T-helper 17 cell (primary cell): ENCODE results near the gene INPP4A. TPM values are rescaled to one million over a fixed set of nuclear protein-coding genes. Genes with fewer than 3 reads are reported as not detected.

Experiments
- ATAC-seq: fragments of 150-1000 bp; cut with Tn5 transposase; 2 replicates; pipeline ENCODE4 v1.10.0; 2021; ENCODE audit warnings: mild to moderate bottlenecking, moderate library complexity
- DNase-seq, 3 donors: peaks; one replicate each; pipeline versions ENCODE4 v3.0.0 to v3.0.0-alpha.2; 2020 to 2021
- H3K9me3 ChIP-seq: one replicate; pipeline ENCODE4 v1.7.0; 2013; ENCODE audit warnings: low read length, mild to moderate bottlenecking; ENCODE audit not compliant: control insufficient read depth, poor library complexity, severe bottlenecking
- H3K27ac Mint-ChIP-seq: one replicate; pipeline ENCODE4 v1.8.0; 2022; ENCODE audit warnings: mild to moderate bottlenecking, moderate library complexity, mixed read lengths
- H3K27me3 Mint-ChIP-seq: one replicate; pipeline ENCODE4 v1.8.0; 2022; ENCODE audit warnings: mixed read lengths
- H3K36me3 Mint-ChIP-seq: one replicate; pipeline ENCODE4 v1.8.0; 2022; ENCODE audit warnings: low read depth, mixed read lengths
- H3K4me1 Mint-ChIP-seq: one replicate; pipeline ENCODE4 v1.8.0; 2022; ENCODE audit warnings: mild to moderate bottlenecking, mixed read lengths
- H3K4me3 Mint-ChIP-seq: one replicate; pipeline ENCODE4 v1.8.0; 2022; ENCODE audit warnings: mild to moderate bottlenecking, moderate library complexity, mixed read lengths
- total RNA-seq, 4 donors: library from RNA in 2 of 4; stranded (reverse) in 2 of 4; gene quantifications; one replicate each; pipeline ENCODE4 v1.2.3 and lab custom pipeline; 2022 to 2026

Gene INPP4A
- total RNA-seq, 2 donors from 2014 or later = 109 to 110 TPM

DNA sequence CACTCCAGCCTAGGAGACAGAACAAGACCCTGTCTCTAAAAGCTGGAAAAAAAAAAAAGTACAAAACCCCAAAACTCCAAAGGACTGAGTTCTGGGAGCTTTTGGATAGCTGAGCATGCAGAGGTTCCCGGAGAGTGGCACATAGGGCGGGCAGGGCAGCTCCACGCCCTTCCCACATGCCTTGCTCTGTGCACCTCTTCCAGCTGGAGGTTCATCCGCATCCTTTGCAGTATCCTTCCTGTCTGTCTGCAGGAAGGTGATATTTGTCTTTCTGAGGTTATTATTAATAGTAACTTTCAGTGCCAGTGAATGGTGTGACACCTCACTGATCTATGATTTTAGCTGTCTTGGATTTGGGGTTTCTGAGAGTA is 70.2 kb downstream of the INPP4A start:
- no peak for DNase-seq
- H3K4me1 Mint-ChIP-seq = peaks cover 52% of the 10 kb centered on the region
- ATAC-seq = no peak
- no peak overlapping the region for H3K4me3 Mint-ChIP-seq
- H3K9me3 ChIP-seq = no peaks in the 10 kb centered on the region
- peak overlapping the region; percentile 81 for H3K27ac Mint-ChIP-seq
- no peaks in the 10 kb centered on the region for H3K36me3 Mint-ChIP-seq
- no peaks in the 10 kb centered on the region for H3K27me3 Mint-ChIP-seq

DNA sequence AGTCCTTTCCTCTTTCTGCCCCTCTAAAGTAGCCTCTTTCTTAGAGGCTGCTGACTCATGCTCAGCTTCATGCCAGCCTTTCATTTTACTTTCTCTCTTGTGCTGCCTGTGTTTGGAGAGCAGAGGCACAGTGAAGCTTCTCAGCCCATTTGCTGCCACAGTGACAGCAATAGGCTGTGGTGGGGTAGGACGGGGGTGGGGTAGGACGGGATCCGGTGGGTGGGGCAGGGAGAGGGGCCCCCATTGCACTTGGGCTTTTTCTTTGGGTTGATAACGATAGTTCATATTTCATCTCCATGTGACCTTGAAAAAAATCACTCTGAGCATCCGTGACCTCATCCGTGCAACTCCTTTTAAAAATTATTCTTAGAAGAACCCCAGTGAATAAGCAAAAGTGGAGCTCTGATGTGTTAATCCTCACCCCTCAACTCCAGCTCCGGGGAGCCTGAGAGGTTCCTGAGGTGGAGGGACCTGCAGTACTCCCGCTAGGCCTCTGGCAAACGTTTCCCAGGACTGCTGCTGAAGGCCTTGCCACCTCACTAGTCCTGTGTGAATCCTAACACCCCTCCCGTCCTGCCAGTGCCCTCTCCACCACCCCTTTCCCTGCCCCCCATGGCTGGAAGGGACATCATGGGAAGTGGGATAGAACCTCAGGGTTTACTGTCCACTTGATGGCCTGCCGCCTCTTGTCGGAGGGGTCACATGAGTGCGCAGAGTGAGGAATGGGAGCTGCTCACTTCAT is 70.8 kb downstream of the INPP4A start:
- DNase-seq (no peak), ATAC-seq (no peak)
- H3K36me3 Mint-ChIP-seq = no peaks in the 10 kb centered on the region
- H3K4me3 Mint-ChIP-seq = no peak overlapping the region
- peak overlapping the region; percentile 81 for H3K27ac Mint-ChIP-seq
- H3K9me3 ChIP-seq = no peaks in the 10 kb centered on the region
- peaks cover 48% of the 10 kb centered on the region for H3K4me1 Mint-ChIP-seq
- H3K27me3 Mint-ChIP-seq = no peaks in the 10 kb centered on the region

DNA sequence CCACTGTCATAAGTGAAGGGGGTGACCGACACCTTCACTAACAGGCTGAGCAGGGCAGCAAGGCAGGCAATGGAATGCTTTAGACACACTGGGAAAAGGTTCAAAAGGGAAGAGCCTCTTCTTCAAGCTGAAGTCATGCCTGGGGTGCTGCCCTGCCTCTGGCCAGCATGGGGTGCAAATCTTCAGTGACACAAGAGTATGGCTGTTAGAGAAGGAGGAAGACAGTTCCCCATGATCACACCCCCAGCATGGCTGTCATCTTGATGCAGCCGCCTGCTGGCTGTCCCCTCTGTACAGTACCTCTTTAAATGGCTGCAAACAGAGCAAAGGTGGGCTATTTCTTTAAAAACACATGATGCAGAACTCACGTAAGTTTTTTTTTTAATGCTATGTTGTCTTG is 71.9 kb downstream of the INPP4A start:
- H3K9me3 ChIP-seq = no peaks in the 10 kb centered on the region
- no peaks in the 10 kb centered on the region for H3K27me3 Mint-ChIP-seq
- DNase-seq (no peak), ATAC-seq (no peak)
- peaks cover 48% of the 10 kb centered on the region for H3K4me1 Mint-ChIP-seq
- H3K36me3 Mint-ChIP-seq = no peaks in the 10 kb centered on the region
- H3K27ac Mint-ChIP-seq = peak overlapping the region; percentile 81
- no peak overlapping the region for H3K4me3 Mint-ChIP-seq

DNA sequence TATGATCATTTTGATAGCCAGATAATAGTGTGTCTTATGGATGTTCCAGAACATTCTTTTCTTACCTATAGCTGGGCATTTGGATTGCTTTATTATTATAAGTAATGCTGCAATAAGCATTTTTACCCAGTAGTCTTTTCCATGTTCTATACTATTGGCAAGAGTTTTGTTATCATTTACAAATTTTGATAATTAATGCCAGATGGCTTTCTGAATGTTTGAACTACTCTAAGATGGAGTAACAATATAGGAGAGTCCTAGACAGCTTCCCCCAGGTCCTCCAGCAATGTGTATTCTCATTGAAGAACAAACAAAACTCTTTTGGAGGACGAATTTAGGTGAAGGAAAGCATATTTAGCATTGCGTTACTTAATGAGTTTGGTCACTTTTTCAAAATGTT is 73.0 kb downstream of the INPP4A start:
- ATAC-seq (no peak), DNase-seq (no peak)
- peaks cover 41% of the 10 kb centered on the region for H3K4me1 Mint-ChIP-seq
- no peaks in the 10 kb centered on the region for H3K9me3 ChIP-seq
- H3K4me3 Mint-ChIP-seq = no peak overlapping the region
- H3K27ac Mint-ChIP-seq = no peak overlapping the region
- no peaks in the 10 kb centered on the region for H3K27me3 Mint-ChIP-seq
- H3K36me3 Mint-ChIP-seq = no peaks in the 10 kb centered on the region

DNA sequence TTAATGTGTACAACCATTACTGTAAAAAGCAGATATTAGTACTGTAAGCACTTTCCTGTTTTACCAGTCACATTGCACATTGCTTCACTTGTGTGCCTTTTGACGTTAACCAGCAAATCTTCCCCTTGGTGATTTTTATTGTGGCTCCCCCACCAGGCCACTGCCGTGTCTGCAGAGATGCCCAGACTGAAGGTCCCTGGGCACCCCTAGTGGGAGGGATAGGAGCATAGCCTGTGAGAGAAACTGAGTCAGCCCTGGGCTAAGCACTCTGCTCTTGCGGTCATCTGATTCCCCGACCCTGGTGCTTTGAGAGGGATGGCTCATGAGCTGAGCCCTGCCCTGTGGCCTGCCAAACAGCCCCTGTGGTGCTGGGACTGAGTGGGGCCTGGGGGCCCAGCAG is 73.4 kb downstream of the INPP4A start:
- Mint-ChIP-seq H3K4me1 (peaks cover 39% of the 10 kb centered on the region), H3K36me3 (peaks cover 2% of the 10 kb centered on the region), H3K27ac (no peak overlapping the region), H3K4me3 (no peak overlapping the region), H3K27me3 (no peaks in the 10 kb centered on the region)
- DNase-seq (peak in 2 of 3 donors; percentile 31 to 51), ATAC-seq (peak; percentile 92)
- H3K9me3 ChIP-seq = no peaks in the 10 kb centered on the region

DNA sequence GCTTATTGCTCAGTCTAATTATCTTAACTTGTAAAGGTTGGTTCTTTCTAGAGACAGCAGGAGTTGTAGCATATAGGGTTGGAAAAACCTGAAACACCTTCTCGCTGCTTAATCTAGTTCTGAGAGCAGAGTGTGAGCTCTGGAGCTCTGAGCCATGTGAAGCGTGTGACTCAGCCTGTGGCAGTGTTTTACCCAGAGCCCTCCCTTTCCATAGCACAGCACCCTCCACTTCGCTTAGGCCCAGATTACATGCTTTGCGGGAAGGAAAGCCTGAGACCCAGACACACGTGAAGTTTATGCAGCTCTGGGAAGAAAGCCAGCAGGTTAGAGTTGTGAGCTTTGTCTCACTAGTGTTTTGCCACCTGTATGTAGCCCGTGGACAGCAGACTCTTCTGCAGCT is 74.5 kb downstream of the INPP4A start:
- H3K9me3 ChIP-seq = no peaks in the 10 kb centered on the region
- ATAC-seq (no peak), DNase-seq (no peak)
- Mint-ChIP-seq H3K4me3 (no peak overlapping the region), H3K4me1 (peaks cover 34% of the 10 kb centered on the region), H3K27ac (no peak overlapping the region), H3K27me3 (no peaks in the 10 kb centered on the region), H3K36me3 (peaks cover 2% of the 10 kb centered on the region)

DNA sequence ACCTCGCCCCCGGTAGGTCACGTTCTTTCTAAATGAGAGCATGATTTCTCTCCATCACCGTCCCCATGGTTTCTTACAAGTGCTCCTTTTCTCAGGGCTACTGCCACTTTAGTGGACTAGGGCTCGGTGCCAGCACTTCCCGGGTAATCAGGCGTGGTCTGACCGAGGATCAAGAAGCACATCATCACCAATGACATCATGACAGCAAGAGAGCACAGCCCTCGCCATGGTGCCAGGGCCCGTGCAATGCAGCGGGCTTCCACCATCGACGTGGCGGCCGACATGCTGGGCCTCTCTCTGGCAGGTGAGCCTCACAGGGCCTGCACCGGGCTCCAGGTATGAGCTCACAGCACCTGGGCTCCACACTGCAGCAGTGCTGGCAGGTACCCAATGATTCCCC is 75.2 kb downstream of the INPP4A start:
- DNase-seq = no peak
- H3K27me3 Mint-ChIP-seq = no peaks in the 10 kb centered on the region
- ATAC-seq = no peak
- no peaks in the 10 kb centered on the region for H3K9me3 ChIP-seq
- no peak overlapping the region for H3K4me3 Mint-ChIP-seq
- peaks cover 2% of the 10 kb centered on the region for H3K36me3 Mint-ChIP-seq
- no peak overlapping the region for H3K27ac Mint-ChIP-seq
- H3K4me1 Mint-ChIP-seq = peaks cover 34% of the 10 kb centered on the region

DNA sequence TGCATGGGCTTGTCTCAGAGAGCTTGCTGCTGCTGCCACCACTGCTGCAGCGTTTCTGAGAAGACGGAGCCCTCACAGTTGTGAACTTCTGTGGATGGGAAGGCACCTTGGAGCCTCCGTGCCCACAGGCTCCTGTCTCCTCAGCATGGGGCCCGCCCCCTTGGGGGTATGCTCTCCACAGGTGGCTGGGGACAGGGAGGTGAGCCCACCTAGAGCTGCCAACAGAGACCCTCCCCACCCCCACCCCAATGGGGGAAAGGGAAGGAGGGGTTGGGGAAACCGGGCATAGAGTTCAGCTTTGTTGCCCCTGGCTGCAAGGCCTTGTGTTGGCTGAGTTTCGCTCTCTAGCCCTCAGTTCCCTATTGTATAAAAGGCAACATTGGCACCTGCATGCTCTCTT is 76.1 kb downstream of the INPP4A start:
- DNase-seq = no peak
- H3K9me3 ChIP-seq = no peaks in the 10 kb centered on the region
- H3K36me3 Mint-ChIP-seq = peaks cover 4% of the 10 kb centered on the region
- H3K27ac Mint-ChIP-seq = no peak overlapping the region
- ATAC-seq = no peak
- no peak overlapping the region for H3K4me3 Mint-ChIP-seq
- no peaks in the 10 kb centered on the region for H3K27me3 Mint-ChIP-seq
- peaks cover 34% of the 10 kb centered on the region for H3K4me1 Mint-ChIP-seq

DNA sequence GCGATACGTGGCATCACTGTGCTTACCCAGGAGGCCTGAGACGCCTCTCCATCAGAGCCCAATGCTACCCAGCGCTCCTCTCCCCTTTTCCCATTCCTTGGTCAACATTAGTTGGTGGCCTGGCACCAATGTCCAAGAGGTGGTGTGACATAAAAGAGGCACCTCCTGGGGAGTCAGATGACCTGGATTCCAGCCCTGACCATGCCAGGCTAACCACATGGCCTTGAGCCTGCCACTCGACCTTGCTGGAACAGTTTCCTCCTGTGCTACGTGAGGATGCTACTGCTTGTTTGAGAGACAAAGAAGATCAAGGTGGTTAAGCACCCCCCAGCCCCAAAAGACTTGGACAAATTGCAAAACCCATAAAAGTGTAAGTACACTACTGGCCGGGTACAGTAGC is 76.6 kb downstream of the INPP4A start:
- no peak for ATAC-seq
- peaks cover 4% of the 10 kb centered on the region for H3K36me3 Mint-ChIP-seq
- no peak overlapping the region for H3K4me3 Mint-ChIP-seq
- no peak for DNase-seq
- H3K27me3 Mint-ChIP-seq = no peaks in the 10 kb centered on the region
- H3K4me1 Mint-ChIP-seq = peaks cover 31% of the 10 kb centered on the region
- H3K27ac Mint-ChIP-seq = no peak overlapping the region
- no peaks in the 10 kb centered on the region for H3K9me3 ChIP-seq

DNA sequence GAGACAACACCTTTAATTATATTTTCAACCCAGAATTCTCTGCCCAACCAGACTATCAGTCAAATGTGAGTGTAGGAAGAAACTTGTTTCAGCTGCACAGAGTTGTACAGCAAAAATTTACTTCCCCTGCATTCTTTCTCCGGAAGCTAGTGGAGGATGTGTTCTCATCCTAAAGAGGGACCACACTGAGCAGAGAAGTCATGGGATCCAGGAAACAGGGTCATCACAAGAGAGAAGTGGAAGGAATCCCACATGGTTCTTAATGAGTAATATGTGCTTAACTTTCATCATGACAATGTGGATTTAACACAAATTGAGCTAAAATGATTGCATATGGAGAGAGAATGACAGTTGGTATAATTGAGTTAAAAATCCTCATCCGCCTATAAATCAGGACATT is 78.2 kb downstream of the INPP4A start:
- no peaks in the 10 kb centered on the region for H3K9me3 ChIP-seq
- peaks cover 20% of the 10 kb centered on the region for H3K4me1 Mint-ChIP-seq
- no peaks in the 10 kb centered on the region for H3K27me3 Mint-ChIP-seq
- no peak overlapping the region for H3K27ac Mint-ChIP-seq
- no peak for ATAC-seq
- DNase-seq = no peak
- no peak overlapping the region for H3K4me3 Mint-ChIP-seq
- H3K36me3 Mint-ChIP-seq = peaks cover 4% of the 10 kb centered on the region

DNA sequence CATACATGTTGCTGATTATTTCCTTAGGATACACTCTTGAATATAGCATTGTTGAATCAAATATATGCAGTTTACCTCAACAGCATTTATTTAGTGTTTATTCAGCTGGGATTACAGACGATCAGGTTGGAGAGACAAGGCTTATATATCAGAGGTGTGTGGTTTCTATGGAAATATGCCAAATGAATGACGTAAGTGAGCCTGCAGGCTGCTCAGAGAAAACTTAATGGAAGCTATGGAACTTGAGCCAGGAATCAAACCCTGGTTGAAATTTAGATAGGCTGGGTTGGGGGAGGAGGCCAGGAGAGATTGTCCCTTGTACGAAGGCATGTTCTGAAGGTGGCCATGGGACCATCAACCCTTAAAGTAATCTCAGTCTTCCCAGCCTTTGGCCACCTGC is 79.5 kb downstream of the INPP4A start:
- peaks cover 4% of the 10 kb centered on the region for H3K36me3 Mint-ChIP-seq
- no peaks in the 10 kb centered on the region for H3K27me3 Mint-ChIP-seq
- H3K4me1 Mint-ChIP-seq = peaks cover 11% of the 10 kb centered on the region
- H3K27ac Mint-ChIP-seq = no peak overlapping the region
- DNase-seq (no peak), ATAC-seq (no peak)
- no peak overlapping the region for H3K4me3 Mint-ChIP-seq
- no peaks in the 10 kb centered on the region for H3K9me3 ChIP-seq

DNA sequence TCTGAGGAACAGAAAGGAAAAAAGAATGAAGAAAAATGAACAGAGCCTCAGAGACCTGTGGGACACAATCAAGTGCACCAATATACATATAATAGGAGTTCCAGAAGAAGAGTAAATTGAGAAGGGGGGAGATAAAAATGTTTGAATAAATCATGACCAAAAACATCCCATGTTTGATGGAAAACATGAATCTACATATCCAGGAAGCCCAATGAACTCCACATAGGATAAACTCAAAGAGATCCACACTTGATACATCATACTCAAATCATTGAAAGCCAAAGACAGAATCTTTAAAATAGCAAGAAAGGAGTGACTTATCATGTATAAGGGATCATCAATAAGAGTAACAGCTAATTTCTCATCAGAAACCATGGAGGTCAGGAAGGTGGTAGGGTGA is 83.7 kb downstream of the INPP4A start:
- H3K36me3 Mint-ChIP-seq = peaks cover 2% of the 10 kb centered on the region
- no peaks in the 10 kb centered on the region for H3K9me3 ChIP-seq
- no peak for DNase-seq
- H3K4me1 Mint-ChIP-seq = peaks cover 28% of the 10 kb centered on the region
- H3K4me3 Mint-ChIP-seq = no peak overlapping the region
- H3K27ac Mint-ChIP-seq = peak overlapping the region; percentile 24
- no peaks in the 10 kb centered on the region for H3K27me3 Mint-ChIP-seq
- no peak for ATAC-seq

DNA sequence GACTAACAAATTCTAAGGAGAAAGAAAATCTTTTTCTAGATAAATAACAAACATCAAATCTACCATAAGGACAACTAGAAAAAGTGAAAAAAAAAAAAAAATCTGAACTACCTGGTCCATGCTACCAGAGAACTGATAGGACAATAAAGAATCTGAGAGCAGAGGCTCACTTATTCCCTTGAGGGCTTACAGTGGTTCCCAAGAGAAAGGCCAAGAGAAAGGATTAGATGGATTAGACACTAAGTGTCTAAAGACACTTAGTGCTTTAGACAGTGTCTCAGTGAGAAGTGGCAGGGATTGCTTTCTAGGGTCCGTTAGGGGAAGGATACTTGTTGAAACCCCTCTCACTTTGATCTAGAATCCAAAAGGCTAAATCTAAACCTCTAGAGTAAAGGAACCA is 85.5 kb downstream of the INPP4A start:
- Mint-ChIP-seq H3K27ac (peak overlapping the region; percentile 53), H3K4me1 (peaks cover 30% of the 10 kb centered on the region), H3K36me3 (peaks cover 6% of the 10 kb centered on the region), H3K4me3 (no peak overlapping the region), H3K27me3 (no peaks in the 10 kb centered on the region)
- no peak for DNase-seq
- H3K9me3 ChIP-seq = no peaks in the 10 kb centered on the region
- no peak for ATAC-seq

DNA sequence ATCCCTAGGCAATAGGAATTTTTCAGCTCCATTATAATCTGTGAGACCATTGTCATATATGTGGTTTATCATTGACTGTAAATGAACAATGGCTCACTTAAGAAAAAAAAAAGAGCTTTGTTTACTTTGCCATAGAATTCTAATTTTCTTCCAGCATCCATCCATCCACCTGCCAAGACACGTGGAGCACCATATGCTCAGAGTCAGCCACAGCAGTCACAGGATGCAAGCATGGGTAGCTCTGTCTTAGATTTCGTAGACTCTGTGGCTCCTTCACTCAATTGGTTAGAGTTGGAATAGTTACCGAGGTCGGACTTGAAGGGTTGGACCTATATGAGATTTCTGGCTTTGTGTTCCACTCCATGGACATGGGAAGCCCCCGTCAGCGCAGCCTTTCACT is 88.1 kb downstream of the INPP4A start:
- ATAC-seq = no peak
- H3K27me3 Mint-ChIP-seq = no peaks in the 10 kb centered on the region

More for the DNA sequence above, 88.1 kb downstream of the INPP4A start:
- Mint-ChIP-seq H3K27ac (peak overlapping the region; percentile 21), H3K4me3 (no peak overlapping the region), H3K36me3 (peaks cover 6% of the 10 kb centered on the region), H3K4me1 (peaks cover 32% of the 10 kb centered on the region)
- no peaks in the 10 kb centered on the region for H3K9me3 ChIP-seq
- DNase-seq = no peak
